Esophagus squamous epithelium (tissue), 5 donors: ENCODE data around the gene PPIB. TPM values are rescaled to one million over a fixed set of nuclear protein-coding genes. Genes with fewer than 3 reads are reported as not detected.

Source experiments
- DNase-seq: peaks from one replicate; lab custom pipeline; 2025; lab: John Stamatoyannopoulos, UW
- H3K27ac ChIP-seq, 4 donors: fragments of 200-600 bp; sonication (generic); one replicate each; pipeline ENCODE4 v1.5.1; 2016 to 2019; ENCODE audit warnings: mild to moderate bottlenecking in 1 of 4
- H3K27me3 ChIP-seq, 4 donors: fragments of 200-600 bp; sonication (generic); 1 replicate in 3 of 4; 2 replicates in 1 of 4; pipeline versions ENCODE4 v1.5.1 to v1.6.0; 2017 to 2021; ENCODE audit warnings: antibody characterized with exemption in 1 of 4
- H3K36me3 ChIP-seq, 3 donors: fragments of 200-600 bp; sonication (generic); one replicate each; pipeline ENCODE4 v1.5.1; 2016 to 2019
- H3K4me1 ChIP-seq, 3 donors: fragments of 200-600 bp; sonication (generic); one replicate each; pipeline ENCODE4 v1.5.1; 2017 to 2019
- H3K4me3 ChIP-seq, 4 donors: fragments of 200-600 bp; sonication (generic); 1 replicate in 3 of 4; 2 replicates in 1 of 4; pipeline ENCODE4 v1.5.1; 2016 to 2019; ENCODE audit warnings: mild to moderate bottlenecking in 2 of 4, moderate library complexity in 1 of 4
- H3K9me3 ChIP-seq, 3 donors: fragments of 200-600 bp; sonication (generic); one replicate each; pipeline ENCODE4 v1.5.1; 2016 to 2019
- CTCF ChIP-seq, 6 experiments: fragments of 450-650 bp in 4 of 6; fragments of 200-600 bp in 2 of 6; sonication (generic) in 2 of 6; IDR thresholded peaks; one replicate each; pipeline ENCODE4 v1.5.1; 2016 to 2019; ENCODE audit warnings: antibody characterized with exemption in 6 of 6, mild to moderate bottlenecking in 4 of 6, moderate library complexity in 4 of 6
- POLR2A ChIP-seq, 4 donors: fragments of 450-650 bp; IDR thresholded peaks; one replicate each; pipeline ENCODE4 v1.6.1; 2017; ENCODE audit warnings: antibody characterized with exemption in 4 of 4, mild to moderate bottlenecking in 4 of 4, moderate library complexity in 3 of 4
- WGBS, 2 donors: methylation state at CpG; one replicate each; pipeline ENCODE4 v1.1.5; 2018; 5-methylcytosine and 5-hydroxymethylcytosine counted together
- intact Hi-C: fragments of 100-400 bp; cut with DNase I; formaldehyde crosslinking; loops from one replicate; pipeline ENCODE4 v1.15.0; 2022
- total RNA-seq, 4 donors: library from RNA; depleted of rRNA; stranded (reverse); fragments of >200 nt; gene quantifications; one replicate each; pipeline ENCODE4 v1.1.0, GENCODE V29; 2016
- donor health status: DM: yes; HTN: yes; CAD: no.

The PPIB gene
- total RNA-seq, 4 donors from 2014 or later, result 246 to 363 (median 313) TPM

DNA sequence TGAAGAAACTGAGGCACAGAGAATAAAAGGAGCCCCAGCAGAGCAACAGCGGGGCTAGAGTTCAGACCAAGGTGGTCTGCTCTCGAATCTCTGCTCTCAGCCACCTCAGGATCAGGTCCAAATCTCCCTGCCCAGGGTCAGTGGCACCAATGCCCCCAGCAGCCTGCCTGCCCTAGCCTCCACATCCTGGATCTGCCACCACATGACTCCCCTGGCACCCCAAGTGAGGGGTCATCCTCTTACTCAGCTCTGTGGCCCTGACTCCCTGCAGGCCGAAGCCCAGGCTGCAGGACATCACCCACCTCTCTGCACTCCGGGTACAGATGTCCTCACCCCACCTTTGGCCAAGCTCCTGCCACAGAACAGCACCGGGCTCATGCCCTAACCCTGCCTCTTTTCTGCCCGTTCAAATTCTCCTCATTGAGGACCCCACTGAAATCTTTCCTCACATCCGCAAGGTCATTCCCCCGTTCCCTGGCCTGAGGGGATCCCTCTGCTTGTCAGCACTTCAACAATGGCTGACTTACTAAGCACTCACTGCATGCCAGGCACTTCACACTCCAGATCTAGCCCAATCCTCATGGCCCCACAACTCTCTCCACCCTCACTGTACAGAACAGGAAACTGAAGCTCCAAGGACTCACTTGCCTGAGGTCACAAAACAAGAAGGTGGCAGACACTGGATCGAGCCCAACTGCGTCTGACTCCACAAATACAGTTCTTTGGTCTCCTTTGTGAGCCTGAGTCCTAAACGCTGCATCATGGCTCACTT is 4.3 kb downstream of the PPIB start:
- no peak overlapping the region for H3K4me3 ChIP-seq
- intact Hi-C loops, result loop anchor here (10.0 kb wide), 2 partner anchors 54 to 196 kb away; partner anchors contain the start of gene CSNK1G1
- H3K9me3 ChIP-seq, result no peaks in the 10 kb centered on the region
- TF ChIP-seq CTCF (IDR thresholded peaks at IDR 0.05), result no peak
- TF ChIP-seq POLR2A (IDR thresholded peaks at IDR 0.05), result no peak
- peaks cover 18 to 56% (median 30%) of the 10 kb centered on the region in 3 donors for H3K4me1 ChIP-seq
- no peak for DNase-seq
- H3K27ac ChIP-seq, result no peak overlapping the region
- WGBS, 2 donors, result 85 to 92% methylated on average over 8 to 11 of the region's 11 CpGs
- H3K36me3 ChIP-seq, result peaks cover 50 to 79% (median 64%) of the 10 kb centered on the region in 3 donors
- no peaks in the 10 kb centered on the region for H3K27me3 ChIP-seq

- intact Hi-C loops, result loop anchor here (10.0 kb wide), 2 partner anchors 53 to 197 kb away; partner anchors contain the start of gene CSNK1G1
- Histone ChIP-seq H3K27me3 (peaks cover 0 to 8% (median 0%) of the 10 kb centered on the region in 4 donors), H3K4me3 (no peak overlapping the region), H3K36me3 (peaks cover 50 to 79% (median 64%) of the 10 kb centered on the region in 3 donors), H3K27ac (no peak overlapping the region), H3K9me3 (no peaks in the 10 kb centered on the region), H3K4me1 (peaks cover 18 to 60% (median 38%) of the 10 kb centered on the region in 3 donors)
- 83 to 100% methylated on average over 1 of the region's 1 CpG for WGBS, 2 donors
- no peak for DNase-seq
- TF ChIP-seq CTCF (IDR thresholded peaks at IDR 0.05), result no peak
- no peak for TF ChIP-seq POLR2A (IDR thresholded peaks at IDR 0.05)
These were observed 5.2 kb downstream of the PPIB start for GRCh38 chr15:64157599-64158125.

DNA sequence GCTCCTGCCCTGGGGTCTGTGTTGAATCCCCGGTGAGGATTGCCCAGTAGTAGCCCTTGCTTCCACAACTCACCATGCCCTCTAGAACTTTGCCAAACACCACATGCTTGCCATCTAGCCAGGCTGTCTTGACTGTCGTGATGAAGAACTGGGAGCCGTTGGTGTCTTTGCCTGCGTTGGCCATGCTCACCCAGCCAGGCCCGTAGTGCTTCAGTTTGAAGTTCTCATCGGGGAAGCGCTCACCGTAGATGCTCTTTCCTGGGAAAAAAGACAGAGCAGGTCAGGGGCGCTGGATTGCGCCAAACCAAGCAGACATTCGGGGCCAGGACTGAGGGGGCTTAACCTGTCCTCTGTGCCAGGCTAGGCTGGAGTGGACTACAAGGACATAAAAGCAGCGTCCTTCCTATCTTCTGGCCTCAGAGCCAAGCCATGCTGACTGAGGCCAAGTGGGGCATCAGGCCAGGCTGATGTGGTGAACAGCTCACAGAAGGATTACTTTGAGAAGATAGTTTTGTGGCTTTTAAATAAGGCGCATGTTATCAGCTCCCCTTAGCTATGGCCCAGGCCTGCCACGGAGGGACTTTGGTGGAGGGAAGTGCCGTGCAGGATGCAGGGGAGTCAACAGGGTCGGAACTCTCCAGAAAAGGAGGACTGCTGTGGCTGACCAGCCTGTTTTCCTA is 6.0 kb downstream of the PPIB start:
- 90 to 92% methylated on average over 4 to 9 of the region's 16 CpGs for WGBS, 2 donors
- peaks cover 0 to 17% (median 4%) of the 10 kb centered on the region in 4 donors for H3K27me3 ChIP-seq
- no peak overlapping the region for H3K27ac ChIP-seq
- peaks cover 50 to 79% (median 64%) of the 10 kb centered on the region in 3 donors for H3K36me3 ChIP-seq
- DNase-seq, result no peak
- H3K4me3 ChIP-seq, result no peak overlapping the region
- TF ChIP-seq POLR2A (IDR thresholded peaks at IDR 0.05), result no peak
- TF ChIP-seq CTCF (IDR thresholded peaks at IDR 0.05), result no peak
- H3K9me3 ChIP-seq, result no peaks in the 10 kb centered on the region
- peaks cover 21 to 61% (median 40%) of the 10 kb centered on the region in 3 donors for H3K4me1 ChIP-seq
- intact Hi-C loops, result loop anchor here (10.0 kb wide), 2 partner anchors 52 to 198 kb away; partner anchors contain the start of gene CSNK1G1

DNA sequence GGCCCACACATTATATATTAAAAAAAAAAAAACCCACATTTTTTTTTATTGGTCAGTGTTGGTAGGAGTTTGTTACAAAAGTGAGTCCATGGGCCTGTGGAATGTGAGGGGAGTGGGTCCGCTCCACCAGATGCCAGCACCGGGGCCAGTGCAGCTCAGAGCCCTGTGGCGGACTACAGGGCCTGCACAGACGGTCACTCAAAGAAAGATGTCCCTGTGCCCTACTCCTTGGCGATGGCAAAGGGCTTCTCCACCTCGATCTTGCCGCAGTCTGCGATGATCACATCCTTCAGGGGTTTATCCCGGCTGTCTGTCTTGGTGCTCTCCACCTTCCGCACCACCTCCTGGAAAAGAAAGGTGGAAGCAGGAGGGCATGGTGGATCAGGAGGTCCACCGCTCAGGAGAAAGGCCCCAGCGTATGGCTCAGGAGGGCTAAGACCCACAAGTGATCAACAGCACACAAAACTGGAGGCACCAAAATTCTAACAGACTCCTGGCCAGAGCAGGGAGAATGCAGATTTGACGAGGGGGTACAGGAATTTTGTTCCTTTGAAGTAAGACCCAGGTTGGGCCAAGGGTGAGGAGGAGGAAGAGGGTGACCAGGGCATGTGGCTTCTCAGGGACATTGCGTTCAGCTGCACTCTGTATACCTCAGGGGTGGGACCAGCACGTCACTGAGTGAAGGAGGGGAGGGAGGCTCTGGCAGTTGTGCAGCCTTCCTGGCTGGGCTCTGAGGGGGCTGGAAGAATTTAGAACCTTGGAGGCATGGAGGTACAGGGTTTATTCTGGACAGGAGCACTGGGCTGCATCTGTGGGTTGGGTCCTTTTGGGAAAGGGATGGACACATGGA is 6.8 kb downstream of the PPIB start:
- TF ChIP-seq POLR2A (IDR thresholded peaks at IDR 0.05) (no peak), CTCF (IDR thresholded peaks at IDR 0.05) (no peak)
- intact Hi-C loops, result loop anchor here (10.0 kb wide), 2 partner anchors 51 to 199 kb away; partner anchors contain the start of gene CSNK1G1
- Histone ChIP-seq H3K9me3 (no peaks in the 10 kb centered on the region), H3K36me3 (peaks cover 50 to 71% (median 59%) of the 10 kb centered on the region in 3 donors), H3K27me3 (peaks cover 0 to 25% (median 6%) of the 10 kb centered on the region in 4 donors), H3K27ac (no peak overlapping the region), H3K4me3 (no peak overlapping the region), H3K4me1 (peaks cover 22 to 61% (median 38%) of the 10 kb centered on the region in 3 donors)
- 78 to 86% methylated on average over 8 of the region's 15 CpGs for WGBS, 2 donors
- DNase-seq, result no peak
